IPS DF 19.7 (cell line): ENCODE data around the gene NKD2.
"Not testable (repeated sequence)": the region's sequence is repeated elsewhere in the genome, so short reads cannot be mapped to it uniquely, and the experiment has no call there.

Experiments
- DNase-seq: peaks from one replicate; pipeline ENCODE4 v3.0.0-alpha.2; 2013; ENCODE audit warnings: low read depth, low spot score

NKD2 gene

DNA sequence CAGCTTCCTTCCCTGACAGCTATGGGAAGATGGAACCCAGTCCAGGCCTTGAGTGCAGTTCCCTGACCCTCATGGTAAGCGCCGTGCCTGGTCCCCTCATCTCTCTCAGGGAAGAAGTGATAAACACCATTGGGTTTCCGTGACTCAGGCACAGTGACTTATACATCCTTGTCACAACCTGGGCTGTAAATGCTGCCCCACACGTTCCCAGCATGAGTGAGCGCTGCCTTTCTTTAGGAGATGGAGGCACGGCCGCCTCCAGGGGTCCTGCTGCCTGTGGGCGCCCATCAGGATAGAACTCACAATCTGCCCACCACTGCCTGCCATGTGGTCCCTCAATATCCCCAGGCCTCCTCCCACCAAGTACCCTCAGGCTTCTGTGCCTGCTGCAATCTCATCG is 8.3 kb upstream of the NKD2 start:
- no peak for DNase-seq

DNA sequence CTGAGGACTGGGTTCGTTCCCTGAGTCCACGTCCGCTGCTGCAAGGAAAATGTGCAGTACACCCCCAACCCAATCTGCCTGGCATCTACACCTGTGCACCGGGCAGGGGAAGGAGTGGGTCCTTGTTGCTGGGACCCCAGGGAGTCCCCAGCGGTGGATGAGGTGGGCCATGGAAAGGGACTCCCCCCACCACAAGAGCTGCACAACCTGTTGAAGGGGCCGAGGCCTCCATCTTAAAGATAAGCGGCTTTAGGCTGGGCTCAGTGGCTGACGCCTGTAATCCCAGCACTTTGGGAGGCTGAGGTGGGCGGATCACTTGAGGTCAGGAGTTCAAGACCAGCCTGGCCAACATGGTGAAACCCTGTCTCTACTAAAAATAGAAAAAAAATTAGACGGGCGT is 7.8 kb upstream of the NKD2 start:
- not testable (repeated sequence) for DNase-seq

DNA sequence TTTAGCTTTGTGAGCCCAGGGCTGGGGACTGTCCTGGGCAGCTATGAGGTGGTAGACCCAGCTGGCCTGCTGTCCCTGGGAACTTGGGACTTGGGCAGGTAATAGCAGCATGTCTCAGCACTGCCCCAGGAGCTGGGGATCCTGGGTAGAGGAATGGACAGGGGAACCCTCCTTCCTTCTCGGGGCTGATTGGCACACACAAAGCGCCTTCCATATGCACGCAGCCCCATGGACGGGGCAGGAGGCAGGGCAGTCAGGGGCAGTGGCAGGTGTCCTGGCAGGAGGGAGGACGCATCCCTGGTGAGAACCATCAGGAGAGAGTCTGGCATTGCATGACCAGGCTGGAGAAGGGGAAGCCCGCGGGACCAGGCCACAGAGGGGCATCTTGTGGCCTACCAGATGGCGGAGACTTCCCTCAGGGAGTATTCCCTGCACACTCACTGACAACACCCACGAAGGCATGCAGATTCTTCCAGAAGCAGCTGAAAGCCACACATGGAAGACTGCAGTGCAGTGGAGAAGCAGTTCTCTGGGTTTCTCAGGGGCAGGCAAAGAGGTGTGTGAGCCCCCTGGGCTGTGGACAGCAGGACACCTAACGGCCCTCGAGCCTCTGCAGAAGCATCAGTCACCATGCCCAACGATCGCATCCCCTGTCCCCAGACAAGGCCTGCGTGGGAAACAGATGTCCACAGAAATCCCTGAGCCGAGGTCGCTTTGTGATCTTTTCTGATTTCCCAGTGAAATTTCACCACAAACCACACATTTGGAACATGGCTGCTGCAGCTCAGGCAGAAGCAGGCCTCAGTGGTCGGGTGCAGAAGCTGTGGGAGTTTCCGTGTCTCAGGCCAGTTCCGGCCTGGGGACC is 7.0 kb upstream of the NKD2 start:
- DNase-seq, result no peak

DNA sequence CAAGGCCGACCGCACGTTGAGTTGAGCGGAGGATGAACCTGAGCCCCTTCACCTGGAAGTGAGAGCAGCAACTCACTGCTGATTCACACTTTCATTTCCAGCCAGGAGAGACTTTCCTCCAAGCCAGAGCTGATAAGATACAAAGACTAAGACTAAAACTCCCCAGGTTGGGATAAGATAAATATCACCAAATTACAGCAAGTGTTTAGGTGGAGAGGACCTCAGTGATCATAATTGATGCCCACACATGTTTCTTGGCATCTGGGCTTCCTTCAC is 6.4 kb upstream of the NKD2 start:
- no peak for DNase-seq

DNA sequence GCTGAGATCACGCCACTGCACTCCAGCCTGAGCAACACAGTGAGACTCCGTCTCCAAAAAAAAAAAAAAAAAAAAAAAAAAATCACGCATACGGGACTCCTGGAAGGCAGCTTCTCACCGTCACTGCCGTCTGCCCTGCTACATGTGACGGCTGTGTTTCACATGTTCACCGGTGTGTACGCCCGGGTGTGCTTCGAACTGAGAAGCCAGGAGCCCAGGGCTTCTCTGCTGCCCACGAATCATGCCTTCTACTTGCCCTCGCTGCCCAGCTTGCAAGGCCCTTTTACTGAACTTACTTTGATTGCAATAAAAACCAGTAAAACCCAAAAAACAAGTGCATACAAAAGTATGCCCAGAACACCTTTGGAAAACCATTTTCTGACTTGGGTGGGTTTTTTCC is 5.8 kb upstream of the NKD2 start:
- DNase-seq, result no peak

DNA sequence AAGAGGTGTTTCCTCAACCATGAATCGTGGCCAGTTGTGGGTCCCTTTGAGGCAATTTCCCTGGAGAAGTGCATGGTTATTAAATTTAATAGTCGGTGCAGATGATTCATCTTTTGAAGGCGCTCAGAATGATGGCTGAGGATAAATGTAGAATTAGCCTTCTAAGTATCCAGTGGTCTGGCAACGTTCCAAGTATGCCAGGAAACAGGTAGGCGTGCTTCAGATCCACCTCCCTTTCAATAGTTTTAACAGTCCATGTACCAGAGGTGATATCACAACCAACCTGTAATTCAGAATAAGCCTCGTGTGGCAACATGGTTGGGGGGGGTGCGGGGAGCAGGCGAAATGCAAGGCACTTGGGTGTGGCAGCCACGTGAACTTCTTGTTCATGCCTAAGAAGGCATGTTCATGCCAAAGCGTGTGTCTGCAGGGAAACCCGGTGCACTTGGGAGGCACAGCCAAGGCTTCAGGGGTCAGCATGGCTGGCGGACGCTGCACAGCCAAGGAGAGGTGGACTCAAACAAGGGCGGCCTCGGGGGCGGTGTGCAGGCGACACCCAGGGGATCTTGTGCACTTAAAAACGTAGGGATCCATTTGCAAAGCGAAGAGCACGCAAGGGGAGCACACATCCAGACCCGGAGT is 5.2 kb upstream of the NKD2 start:
- no peak for DNase-seq

DNA sequence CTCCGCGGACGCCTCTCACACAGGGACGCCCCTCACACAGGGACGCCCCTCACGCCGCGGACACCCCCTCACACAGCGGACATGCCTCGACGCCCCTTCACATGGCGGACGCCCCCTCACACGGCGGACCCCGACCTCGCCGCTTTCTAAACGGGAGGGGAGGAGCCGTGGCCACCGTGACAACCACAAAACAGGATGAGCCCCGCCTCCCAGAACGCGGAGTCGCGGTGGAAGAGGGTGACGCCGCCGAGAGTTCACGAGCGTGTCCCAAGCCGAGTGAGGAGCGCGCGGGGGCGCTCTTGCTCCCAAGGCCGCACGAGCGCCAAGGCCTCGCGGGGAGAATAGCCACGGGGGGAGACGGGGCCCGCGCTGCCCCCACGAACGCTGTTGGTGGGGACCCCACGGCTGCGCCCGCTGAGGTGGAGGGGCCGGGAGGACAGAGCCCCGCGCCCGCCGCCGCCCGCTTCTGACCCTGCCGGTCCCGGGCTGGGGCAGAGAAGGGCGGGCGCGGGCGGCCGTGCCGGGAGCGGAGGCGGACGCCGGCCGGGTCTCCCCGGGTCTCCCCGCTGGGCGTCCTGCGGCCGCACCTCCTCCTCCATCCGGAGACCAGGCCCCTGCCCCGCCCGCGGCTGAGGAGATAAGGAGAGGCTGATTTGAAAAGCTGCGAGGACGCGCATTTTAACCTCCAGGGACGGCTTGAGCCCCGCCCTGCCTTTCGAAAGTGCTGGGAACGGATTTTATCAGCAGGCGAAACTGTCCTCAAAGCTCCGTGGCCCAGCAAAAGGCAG is 3.9 kb upstream of the NKD2 start:
- DNase-seq, result no peak

DNA sequence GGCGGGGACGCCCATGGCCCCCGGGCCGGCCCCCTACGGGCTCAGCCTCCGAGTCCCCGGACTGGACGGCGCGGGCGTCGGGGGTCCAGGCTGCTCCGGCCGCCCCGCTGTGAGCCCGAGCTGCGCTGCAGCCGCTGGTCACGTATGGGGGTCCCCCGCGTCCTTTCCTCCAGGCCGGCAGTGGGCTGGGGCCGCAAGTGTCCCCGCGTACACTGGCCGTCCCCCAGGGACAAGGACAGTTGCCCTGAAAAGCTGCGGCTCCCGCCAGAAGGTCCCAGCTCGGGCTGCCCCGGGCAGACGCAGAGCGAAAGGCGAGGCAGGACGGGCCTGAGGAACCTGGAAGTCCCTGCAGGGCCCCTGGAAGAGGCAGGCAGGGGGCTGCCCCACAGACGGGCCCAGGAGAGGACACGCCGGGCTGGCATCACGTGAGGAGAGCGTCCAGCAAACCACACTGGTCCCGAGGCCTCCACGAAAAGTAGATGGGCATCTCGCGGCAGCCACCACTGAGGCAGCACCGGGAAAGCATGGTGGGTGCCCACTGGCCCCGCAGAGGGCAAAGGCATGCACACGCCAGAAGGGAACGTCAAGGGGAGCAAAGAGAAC is 3.3 kb upstream of the NKD2 start:
- no peak for DNase-seq

DNA sequence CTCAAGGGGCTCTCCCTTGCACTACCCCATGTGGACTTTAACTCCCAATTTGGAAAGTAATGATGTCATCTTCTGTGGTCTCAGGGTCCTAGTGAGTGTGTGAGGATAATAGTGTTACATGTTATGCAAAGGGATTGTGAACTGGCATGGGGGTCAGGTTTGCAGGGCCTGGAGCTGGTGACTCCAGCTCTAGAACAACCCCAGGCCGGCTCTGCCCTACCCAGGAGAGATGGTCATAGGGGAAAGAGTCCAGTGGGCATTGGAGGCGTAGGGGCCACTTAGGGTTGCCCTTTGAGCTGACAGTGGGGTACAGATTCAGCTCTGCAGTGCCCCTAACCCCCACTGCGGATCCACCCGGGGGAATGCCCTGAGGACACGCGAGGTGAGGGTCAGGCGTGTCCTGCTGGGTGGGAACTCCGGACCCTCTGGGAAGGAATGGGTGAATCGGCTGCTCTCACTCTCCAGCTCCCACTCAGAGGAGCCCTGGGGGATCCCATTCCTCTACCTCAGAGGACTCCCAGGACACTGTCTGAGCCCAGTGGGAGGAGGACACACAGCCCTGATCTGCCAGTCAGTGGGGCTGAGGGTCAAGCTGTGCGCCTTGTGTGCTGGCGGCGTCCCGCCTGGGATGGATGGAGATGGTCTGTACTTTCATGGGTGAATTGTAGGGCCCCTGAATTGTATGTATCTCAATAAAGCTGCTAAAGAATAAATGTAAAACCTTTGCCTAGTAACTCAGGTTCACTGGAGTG is 2.5 kb upstream of the NKD2 start:
- DNase-seq, result no peak

DNA sequence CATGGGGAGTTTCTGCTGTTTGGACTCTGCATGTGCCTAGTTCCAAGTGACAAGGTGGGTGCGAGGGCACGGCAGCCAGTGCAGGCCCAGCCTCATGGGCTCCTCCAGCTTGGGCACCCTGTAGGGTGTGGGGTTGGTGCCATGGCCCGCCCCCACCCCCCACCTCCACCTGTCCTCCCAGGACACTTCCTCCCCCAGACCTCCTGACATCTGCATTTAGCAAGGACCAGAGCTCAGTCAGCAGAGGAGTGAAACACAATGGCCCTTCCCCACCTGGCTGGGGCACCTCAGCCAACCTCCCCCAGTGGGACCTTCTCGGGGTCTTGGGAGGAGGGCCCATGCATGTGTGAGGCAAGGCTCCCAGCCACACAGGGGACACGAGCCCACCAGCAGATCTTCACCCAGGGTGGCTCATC is 1.9 kb upstream of the NKD2 start:
- no peak for DNase-seq

DNA sequence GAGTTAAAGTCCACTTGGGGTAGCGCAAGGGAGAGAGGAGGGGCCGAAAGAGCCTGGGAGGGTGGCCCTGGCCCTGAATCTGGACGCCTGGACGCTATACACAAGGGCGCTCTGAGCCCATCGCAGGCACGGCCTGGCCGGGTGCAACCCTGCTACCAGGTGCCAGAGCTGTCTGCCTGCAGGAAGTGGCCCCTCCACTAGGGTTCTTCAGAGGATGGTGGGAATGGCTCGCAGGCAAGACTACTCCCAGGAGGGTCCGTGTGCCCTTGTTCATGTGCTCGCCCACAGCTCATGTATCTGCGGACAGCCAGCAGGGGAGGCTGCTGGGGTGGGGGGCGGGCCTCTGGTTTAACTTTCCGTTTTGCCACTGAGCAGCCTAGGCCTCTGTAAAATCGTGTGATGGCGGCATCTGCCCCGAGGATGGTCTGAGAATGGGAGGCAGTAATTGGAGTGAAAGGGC is 1.4 kb upstream of the NKD2 start:
- no peak for DNase-seq

DNA sequence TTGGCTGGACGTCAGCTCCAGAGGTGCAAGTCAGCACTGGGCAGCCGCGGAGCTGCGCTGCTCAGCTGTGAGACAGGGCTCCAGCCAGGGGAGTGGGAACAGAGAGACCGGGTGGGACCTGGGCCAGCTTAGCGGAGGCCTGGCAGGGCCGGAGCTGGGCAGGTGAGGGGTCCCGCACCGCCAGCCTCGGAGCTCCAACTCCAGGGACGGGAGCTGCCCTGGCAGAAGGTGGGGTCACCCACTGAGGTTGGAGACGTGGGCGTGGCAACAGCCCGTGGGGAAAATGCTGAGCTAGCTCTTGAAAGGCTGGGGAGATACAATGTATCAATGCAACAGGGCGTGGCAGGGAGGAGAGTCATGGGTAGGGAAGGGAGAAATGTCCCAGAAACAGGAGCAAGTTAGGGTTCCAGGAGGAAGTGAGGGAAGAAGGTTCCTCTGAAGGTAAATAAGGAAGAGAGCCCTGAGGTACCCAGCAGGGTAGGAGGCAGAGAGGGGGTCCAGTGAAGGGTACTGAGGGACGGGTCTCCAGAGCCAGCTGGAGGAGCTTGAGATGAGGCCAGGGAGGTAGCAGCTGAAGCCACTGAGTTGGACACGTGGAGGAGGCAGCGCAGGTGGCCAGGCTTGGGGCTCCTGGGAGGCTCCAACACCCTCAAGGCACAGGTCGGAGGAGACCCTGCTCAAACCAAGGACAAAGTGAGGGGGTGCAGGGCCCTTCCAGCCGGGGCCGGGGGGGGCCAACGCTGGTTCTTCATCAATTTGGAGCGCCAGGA is 736 bp upstream of the NKD2 start:
- no peak for DNase-seq

DNA sequence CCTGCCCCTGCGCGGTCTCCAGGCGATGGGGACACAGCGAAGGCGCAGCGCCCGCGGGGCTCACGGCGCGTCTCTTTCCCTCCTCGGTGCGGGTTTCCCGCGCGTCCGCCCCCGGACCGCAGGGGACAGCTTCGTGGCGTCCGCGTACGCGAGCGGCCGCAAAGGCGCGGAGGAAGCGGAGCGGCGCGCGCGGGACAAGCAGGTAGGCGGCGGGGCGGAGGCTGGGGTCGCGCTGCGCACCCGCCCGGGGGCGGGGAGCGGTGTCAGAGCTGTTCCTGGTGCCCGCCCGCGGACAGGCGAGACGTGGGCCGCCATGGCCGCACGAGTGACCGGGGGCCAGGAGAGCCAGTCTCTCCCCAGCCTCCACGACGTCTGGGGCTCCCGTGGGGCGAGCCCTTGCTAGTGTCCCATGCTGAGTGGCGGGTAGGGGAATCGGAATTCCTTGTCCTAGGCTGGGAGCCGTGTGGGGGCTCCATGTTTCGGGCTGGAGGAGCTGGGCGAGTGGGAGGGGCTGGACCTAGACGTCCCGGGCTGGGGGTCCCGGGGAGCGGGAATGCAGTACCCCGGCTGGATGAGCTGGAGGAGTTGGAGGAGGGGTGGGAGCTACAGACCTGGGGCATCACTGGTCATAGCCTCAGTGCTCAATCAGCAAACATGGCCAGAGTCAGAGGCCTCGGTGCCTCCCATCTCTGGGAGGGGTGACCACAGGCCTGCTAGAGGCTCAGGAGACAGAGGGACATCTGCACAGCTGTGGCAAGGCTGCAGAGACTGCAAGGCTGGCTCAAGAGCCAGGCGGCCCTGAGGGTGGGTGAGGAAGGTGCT is 968 bp downstream of the NKD2 start:
- no peak for DNase-seq

DNA sequence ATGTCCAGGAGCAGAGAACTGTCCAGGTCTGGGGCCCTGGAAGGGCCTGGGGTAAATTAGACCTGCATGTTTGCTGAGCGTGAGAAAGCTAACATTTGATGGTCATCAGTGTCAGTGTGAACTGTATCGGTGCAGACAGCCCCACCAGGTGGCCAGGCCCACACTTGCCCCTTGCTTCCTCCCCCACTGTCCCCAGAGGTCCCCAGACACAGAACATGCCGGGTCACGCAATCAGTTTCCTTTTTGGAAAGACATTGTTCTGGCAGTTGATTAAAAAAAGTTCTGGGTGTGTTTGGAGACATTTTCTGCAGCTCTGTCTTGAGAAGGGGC is 1.5 kb downstream of the NKD2 start:
- no peak for DNase-seq

DNA sequence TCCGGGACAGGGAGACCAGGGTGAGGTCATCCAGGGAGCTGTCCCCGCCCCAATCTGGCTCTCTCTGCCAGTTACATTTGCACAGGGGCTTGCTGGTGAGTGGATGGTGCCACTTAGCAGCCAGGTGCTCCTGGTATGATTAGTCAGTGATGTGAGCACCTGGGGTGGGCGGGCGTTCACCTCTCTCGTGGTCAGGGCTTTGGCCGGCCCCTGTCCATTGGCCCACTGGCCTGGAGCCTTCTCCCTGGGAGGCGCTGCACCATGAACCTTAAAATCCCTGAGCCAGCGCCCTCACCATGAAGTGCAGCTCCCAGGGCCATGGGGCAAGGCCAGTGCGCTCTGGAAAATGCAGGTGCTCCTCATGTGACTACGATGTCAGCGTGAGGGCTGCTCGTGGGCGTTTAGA is 2.0 kb downstream of the NKD2 start:
- DNase-seq, result no peak

DNA sequence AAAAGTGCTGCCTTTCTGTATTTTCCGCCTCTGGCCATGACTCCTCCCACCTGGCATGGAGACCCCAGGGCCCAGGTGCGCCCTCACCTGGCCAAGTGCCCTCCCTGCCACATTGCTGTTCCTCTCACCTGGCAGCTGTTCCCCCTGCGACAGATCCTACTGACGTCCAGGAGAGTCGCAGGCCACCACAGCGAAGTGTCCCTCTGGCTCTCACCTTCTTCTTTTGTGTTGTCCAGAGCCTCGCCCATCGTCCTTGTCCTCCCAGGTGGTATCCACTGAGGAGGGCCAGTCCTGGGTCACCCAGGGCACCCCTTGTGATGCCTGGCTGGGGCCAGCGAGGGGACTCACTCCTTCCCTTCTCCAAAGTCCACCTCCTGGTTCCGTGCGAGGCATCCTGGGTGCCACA is 2.6 kb downstream of the NKD2 start:
- DNase-seq, result no peak

DNA sequence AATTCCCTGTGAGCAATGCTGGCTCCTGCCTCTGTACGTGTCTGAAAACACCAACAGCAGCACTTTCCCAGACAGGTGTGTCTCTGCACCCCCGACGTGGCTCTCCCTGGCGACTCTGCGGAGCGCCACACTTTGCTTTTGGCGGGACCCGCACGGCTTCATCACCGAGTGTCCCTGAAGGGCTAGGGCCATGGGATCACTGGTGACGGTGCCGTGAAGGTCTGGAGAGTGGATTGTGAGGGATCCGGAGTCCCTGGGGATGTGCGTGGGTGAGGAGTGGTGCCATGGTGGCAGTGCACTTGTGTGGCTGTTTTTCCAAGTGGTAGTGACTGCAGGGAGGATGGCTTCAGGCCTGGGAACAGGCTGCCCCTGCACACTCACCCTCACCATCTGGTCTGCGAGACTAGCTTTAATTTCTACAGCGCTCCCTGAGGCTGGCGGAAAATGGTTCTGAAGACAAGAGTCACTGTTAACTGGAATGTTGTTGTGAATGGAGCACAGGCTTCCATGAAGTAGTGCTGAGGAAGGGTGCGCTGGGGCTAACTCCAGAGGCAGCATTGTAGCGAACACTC is 3.2 kb downstream of the NKD2 start:
- DNase-seq, result no peak

DNA sequence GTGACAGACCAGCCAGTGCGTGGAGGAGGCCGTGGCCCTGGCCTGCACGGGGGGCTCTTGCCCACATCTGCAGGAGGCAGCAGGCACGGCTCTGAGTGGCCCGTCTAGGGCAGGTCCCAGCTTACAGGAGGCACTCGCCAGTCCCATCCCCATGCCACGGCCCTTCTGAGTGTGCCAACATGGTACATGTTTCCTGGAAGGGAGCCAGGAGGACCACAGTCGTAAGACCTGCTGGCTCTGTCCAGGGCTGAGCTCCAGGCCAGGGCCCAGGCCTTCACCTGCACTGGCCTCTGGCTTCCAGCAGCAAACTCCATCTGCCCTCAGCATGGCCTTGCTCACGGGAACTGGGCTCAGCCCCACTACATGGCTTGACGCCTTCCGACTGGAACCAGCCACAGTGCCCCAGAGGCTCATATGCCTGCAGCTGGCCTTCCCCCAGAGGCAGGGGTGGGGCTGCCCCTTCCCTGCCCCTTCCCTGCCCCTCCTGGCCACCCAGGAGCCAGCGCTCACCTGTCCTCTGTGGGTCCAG is 3.8 kb downstream of the NKD2 start:
- DNase-seq, result no peak

DNA sequence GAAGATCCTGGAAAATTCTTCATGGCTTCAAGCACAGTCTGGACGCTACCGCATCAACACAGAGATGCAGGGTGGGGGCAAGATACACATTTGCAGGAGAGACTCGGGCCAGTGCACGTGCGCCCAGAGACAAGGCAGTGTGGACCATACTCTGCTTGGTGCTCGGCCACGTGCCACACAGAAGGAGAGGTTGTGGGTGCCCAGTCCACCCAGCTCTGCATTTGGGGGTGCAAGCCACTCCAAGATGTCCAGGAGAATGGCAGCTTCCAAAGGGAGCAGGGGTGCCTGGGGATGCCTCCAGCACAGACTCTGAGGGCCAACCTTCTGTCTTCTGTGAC is 4.3 kb downstream of the NKD2 start:
- DNase-seq, result no peak
